ENCODE results near the gene NUP210L.
A peak's percentile ranks its signal among the peaks of the same experiment; 100 is the strongest.

NUP210L gene

GRCh38 chr1:154154534-154155191 lies at the start of gene NUP210L:
TSS of gene NUP210L (minus strand) at chr1:154155073.
- no peak for DNase-seq

DNA sequence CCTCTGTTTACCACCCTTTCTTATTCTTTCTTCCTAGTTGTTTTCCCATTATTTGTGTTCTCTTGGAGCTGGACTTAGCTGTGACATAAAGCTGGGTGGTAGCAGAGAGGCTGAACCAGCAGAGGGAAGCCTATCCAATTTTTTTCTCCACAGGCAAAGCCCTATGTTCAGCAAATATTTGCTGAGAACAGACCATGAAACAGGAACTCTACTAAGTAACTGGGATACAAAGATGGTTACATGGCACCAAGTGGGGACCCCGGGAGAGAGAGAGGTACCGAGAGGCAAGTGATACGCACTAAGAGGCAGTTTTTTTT lies 44.6 kb upstream of the NUP210L start:
- DNase-seq: no peak

GRCh38 chr1:154198756-154199562 lies 44.1 kb upstream of the NUP210L start:
- peak; percentile 74 for DNase-seq

- DNase-seq: no peak
Observed at GRCh38 chr1:154193821-154194220, 38.9 kb upstream of the NUP210L start.

- DNase-seq: no peak
Observed at GRCh38 chr1:154192476-154192875, 37.6 kb upstream of the NUP210L start.

DNA sequence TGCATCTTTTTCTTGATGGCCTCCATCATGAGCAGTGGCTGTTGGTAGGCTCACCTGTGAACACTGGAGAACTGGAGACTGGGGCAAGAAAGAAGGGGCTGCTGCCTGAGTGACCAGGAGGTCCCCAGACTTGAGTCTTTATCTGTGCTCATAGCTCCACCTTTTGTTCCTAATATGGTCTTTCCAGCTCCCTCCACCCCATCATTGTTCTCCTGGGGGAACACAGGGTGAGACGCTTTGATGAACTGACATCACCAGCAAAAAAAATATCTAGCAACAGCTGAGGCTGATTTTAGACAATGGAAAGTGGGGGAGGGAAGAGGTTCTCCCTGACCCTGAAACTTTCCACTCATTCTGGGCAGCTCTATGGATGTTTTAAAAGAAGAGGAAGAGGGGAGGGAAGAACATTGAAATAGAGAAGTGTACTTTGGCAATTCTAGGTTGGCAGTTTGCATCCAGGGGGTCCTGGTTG lies 37.2 kb upstream of the NUP210L start, which contains the start of gene TPM3:
TPM3 (minus strand) TSS at position 111 of the 472 bp plus-strand sequence; CDS start at position 29, 82 bp downstream.
- DNase-seq: peak; percentile 51

- DNase-seq: no peak
Observed at GRCh38 chr1:154190550-154190949, 35.7 kb upstream of the NUP210L start.

DNA sequence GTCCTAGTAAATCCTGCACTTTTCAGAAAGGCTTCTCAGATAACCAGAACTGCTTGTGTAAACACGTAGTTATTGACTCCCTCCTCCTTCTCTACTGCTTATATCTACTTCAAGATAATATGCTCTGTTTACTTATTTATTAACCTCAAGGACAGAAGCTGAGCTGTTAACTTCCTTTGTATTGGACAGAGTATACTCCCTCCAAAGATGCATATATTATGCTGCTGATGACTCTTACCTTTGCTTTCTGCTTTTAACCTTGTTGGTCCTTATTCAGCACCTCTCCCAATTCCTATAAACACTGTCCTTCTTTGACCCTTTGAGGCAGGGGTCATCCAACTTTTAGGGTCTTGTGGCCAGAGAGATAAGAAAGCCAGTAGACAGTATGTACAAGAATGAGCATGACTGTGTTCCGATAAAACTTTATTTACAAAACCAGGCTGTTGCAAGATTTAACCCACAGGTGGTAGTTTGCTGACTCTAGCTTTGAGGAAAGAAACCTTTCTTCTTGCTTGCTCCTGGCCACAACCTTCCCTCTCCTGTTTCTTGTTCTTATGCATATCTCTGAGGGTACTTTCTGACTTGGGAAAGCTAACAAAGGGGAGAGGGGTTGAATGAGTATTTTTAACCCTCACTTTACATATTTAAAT lies 32.1 kb upstream of the NUP210L start:
- no peak for DNase-seq

DNA sequence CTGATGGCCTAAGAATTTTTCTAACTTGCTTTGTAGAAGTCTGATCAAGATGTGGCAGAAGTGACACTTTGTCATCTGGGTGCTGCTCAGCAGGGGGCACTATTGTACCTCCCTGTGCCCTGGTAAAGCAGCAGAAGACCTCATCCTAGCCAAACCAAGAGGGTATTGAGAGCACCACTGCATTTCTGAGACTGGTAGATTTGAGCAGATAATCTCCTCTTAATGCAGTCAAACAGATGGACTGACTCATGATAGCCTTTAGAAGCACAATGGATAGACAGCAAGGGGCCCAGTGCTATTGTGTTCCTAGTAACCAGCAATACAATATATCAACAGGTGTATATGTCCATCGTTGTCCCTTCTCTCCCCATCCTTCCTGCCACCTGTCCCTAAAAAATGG lies 31.3 kb upstream of the NUP210L start:
- peak; percentile 77 for DNase-seq

DNA sequence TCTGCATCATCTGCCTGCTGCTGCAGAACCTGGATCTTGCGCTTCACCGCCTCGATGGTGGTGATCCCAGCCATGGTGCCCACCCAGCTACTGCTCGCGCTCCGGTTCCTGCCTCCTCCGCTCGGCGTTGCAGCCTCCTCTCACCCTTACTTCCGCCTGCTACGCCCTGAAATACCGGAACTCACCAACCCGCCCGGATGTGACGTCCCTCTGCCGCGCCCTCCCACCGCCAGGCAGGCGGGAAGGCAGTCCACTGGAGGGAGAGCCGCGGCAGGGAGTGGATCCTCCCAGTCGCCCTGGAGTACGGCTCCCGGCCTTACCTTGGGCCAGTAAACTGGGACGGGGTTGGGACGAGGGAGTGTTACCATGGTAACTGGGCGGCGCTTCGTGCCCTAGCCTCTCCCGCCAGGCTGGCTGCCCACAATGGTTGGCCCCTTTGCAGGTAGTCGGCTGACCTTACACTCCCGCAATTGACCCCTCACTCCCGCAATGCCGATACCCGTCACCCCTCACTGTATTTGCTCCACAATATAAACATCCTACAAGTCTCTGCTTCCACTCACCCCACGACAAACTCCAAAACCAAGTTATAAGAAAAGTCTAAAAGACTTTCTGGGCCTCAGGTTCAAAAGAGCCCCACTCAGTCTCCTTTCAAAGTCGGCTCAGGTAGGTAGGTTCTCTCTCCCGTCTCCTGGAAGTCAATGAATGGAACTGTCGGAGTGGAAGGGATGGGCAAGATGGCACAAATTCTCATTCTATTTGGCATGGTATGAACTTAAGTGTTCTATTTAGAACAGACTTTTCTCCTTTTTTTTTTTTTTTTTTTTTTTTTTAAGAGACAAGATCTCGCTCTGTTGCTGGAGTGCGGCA lies 28.4 kb upstream of the NUP210L start:
- DNase-seq: peak; percentile 97

- peak; percentile 89 for DNase-seq
Observed at GRCh38 chr1:154182344-154183045, 27.6 kb upstream of the NUP210L start.

DNA sequence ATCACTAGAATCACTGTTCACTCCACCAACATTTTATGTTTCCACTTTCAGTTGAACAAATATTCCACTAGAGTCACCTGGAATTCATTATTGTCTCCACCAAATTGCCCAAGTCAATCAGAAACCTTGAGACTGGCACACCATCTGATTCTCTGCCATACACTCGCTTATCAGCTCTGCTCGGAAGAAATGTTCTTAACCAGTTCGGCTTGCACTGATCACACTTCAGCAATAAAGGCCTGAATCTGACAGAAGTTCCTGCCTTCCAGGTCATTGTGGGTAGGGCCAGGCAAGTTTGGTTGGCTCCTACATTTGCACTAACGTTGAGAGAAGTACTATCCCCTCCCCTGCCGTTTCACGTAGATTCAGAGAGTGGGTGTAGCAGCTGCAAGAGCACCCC lies 27.1 kb upstream of the NUP210L start:
- DNase-seq: no peak

DNA sequence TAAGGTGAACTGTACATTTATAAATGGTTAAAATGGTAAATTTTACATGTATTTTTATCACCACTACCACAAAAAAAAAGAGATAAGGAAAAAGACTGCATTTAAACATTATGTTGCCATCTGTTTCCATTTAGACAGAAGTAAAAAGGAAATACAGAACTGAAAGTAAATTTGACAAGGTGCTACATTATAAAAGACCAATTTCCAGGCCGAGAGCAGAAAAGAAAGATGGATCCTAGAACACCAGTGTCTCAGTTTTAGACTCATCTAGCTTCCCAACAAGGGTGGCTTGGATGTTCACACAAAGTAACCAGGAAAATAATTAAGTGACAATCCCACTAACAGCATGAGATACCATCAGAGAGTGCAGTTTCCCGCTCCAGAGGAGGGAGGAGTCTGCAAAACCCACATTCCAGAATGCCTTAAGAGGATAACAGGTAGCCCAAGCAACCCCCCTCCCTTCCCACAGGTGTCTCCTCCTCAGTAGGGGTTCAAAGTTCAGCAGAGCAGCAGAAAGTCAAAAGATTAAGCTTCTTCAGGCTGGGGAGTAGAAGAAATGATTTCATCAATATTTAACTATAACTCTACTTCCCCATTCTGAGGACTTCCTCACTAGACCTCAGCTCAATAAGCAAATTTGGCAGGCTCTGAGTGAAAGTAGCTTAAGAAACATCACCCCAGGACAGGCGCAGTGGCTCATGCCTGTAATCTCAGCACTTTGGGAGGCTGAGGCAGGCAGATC lies 25.2 kb upstream of the NUP210L start:
- peak; percentile 88 for DNase-seq

GRCh38 chr1:154178911-154179811 lies 24.3 kb upstream of the NUP210L start:
- DNase-seq: no peak

- DNase-seq: peak; percentile 55
Observed at GRCh38 chr1:154178013-154178412, 23.1 kb upstream of the NUP210L start.

DNA sequence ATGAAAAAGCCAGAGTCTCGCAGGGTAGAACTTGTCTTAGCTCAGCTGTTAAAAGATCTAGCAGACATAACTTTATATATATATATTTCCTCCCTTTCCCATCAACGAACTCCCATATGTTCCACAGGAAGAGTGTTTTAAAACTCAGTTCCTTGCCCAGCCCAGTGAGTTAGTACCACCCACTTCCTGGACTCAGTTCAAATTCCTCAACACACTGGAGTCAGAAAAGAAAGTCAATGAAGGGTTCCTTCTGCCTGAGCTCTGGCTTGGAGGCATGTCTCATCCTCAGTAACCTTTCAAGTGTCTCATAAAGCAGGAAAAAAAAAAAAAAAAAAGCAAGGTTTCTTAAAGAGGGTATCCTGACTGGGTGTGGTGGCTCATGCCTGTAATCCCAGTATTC lies 21.5 kb upstream of the NUP210L start:
- DNase-seq: peak; percentile 75

DNA sequence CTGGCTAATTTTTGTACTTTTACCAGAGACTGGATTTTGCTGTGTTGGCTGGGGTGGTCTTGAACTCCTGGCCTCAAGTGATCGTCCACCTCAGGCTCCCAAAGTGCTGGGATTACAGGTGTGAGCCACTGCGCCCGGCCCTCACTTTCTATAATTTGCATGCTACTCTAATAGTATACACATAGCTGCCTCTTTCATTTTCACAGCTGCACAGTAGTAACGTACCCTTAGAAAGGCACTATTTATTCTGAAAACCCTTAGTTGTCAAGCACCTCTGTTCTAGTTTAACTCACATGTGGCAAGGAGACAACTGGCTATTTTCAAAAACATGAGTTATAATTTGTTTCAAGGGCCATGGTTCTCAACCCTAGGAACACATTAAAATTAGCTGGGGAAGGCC lies 19.8 kb upstream of the NUP210L start:
- DNase-seq: no peak

DNA sequence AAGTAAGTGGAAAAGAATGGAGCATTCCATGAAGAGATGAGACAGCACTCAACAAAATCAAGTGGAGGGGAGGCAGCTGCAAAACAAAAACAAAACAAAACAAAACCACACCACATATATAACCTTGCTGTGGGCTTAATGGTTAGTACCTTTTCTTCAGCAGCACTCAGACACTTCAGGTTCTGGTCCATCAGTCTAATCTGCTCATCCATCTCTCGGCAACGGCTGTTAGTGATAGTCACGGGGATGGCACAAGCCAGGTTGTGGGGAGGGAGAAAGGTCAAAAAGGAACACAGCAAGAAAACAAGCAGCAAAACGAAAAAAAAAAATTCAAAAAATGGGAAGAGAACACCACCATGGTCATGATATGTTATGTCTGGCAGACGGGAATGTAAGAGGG lies 17.0 kb upstream of the NUP210L start:
- no peak for DNase-seq

- no peak for DNase-seq
Observed at GRCh38 chr1:154171223-154171583, 16.3 kb upstream of the NUP210L start.

DNA sequence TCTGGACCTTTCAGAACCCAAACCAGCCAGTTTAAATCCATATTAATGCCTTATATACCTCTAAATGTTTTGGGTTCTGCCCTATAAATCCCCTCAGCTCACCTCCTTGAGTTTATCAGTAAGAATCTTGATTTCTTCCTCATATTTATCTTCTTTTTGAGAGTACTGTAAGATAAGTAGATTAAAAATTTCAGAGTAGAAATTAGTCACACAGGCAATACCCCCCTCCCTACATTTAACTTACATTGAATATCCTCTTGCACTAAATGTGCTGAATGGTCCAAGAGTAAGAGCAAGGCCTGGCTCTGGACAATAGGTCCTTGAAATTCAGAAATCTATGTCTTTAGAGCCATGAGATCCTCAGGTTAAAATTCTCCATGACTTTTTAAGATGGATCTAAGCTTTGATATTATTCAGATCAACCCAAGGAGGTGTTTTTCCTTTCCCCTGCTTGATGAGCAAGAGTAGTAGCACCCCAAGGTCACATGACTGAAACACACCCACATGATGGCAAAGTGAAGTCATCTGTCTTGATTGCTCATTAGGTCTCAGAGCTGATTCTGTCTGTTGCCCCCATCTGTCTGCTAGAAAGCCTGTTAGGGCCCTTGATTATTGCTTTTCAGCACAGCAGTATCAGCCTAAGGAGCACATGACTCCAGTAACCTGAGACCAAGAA lies 15.8 kb upstream of the NUP210L start:
- peak; percentile 62 for DNase-seq

Measured in suppressor macrophage treated with lipopolysaccharide for 4 hours (primary cell).